Renal pelvis (tissue), 12 donors: ENCODE measurements around the gene ZNF280A. TPM values are rescaled to one million over a fixed set of nuclear protein-coding genes. Genes with fewer than 3 reads are reported as not detected.

Experiments used
- DNase-seq: peaks from one replicate; pipeline ENCODE4 v3.0.0-alpha.2; 2013
- long read RNA-seq, 16 experiments: transcript quantifications; one replicate each; lab custom pipeline, GENCODE V29; 2026
- polyA plus RNA-seq, 3 donors: library from polyadenylated mRNA; unstranded; fragments of 120-200 nt; gene quantifications; one replicate each; pipeline ENCODE4 v1.2.1, GENCODE V29; 2013; ENCODE audit not compliant: insufficient read length in 3 of 3

ZNF280A gene
- not detected for polyA plus RNA-seq
- long read RNA-seq, donor 1: 0 reads
- long read RNA-seq, donor 2: 0 reads
- long read RNA-seq, donor 3: 0 reads
- long read RNA-seq, donor 4: 0 reads
- long read RNA-seq, donor 5: 0 reads
- long read RNA-seq, donor 6: 0 reads
- long read RNA-seq, donor 7: 0 reads
- long read RNA-seq, donor 8: 0 reads
- long read RNA-seq, donor 9: 0 reads
- long read RNA-seq, donor 10: 0 reads
- long read RNA-seq, donor 11: 0 reads
- long read RNA-seq, donor 12: 0 reads
- long read RNA-seq, donor 13: 0 reads
- long read RNA-seq, donor 14: 0 reads
- long read RNA-seq, donor 15: 0 reads
- long read RNA-seq, donor 16: 0 reads

- no peak for DNase-seq
Measured at GRCh38 chr22:22520020-22520656, at the start of gene ZNF280A. TSS of gene ZNF280A (minus strand) at chr22:22520270. CDS start at chr22:22515630, 4,640 bp downstream.

- no peak for DNase-seq
Measured at GRCh38 chr22:22569218-22569617, 49.1 kb upstream of the ZNF280A start.

GRCh38 chr22:22565981-22566380 is 45.9 kb upstream of the ZNF280A start:
- DNase-seq: no peak

- peak; percentile 48 for DNase-seq
Measured at GRCh38 chr22:22558972-22559603, 39.0 kb upstream of the ZNF280A start, which contains the start of gene PRAME. TSS of gene PRAME (minus strand) at chr22:22559265. CDS start at chr22:22556832, 2,433 bp downstream.

GRCh38 chr22:22558071-22558971 is 38.3 kb upstream of the ZNF280A start:
- no peak for DNase-seq

GRCh38 chr22:22556995-22557925 is 37.2 kb upstream of the ZNF280A start:
- DNase-seq: no peak

GRCh38 chr22:22556578-22556977 is 36.5 kb upstream of the ZNF280A start:
- DNase-seq: no peak

GRCh38 chr22:22555596-22555995 is 35.5 kb upstream of the ZNF280A start:
- DNase-seq: no peak

GRCh38 chr22:22554587-22555284 is 34.7 kb upstream of the ZNF280A start:
- DNase-seq: no peak

GRCh38 chr22:22553735-22554586 is 33.9 kb upstream of the ZNF280A start:
- no peak for DNase-seq

GRCh38 chr22:22553141-22553540 is 33.1 kb upstream of the ZNF280A start:
- no peak for DNase-seq

- no peak for DNase-seq
Measured at GRCh38 chr22:22552630-22553029, 32.6 kb upstream of the ZNF280A start.

GRCh38 chr22:22550789-22551434 is 30.8 kb upstream of the ZNF280A start:
- DNase-seq: no peak

- DNase-seq: no peak
Measured at GRCh38 chr22:22548910-22549309, 28.8 kb upstream of the ZNF280A start.

- no peak for DNase-seq
Measured at GRCh38 chr22:22548317-22548716, 28.2 kb upstream of the ZNF280A start.

GRCh38 chr22:22547692-22548300 is 27.7 kb upstream of the ZNF280A start:
- no peak for DNase-seq

GRCh38 chr22:22547226-22547625 is 27.2 kb upstream of the ZNF280A start:
- DNase-seq: no peak

- DNase-seq: no peak
Measured at GRCh38 chr22:22546490-22546889, 26.4 kb upstream of the ZNF280A start.
